Thymus (tissue), 11 donors: Measurements from ENCODE around the gene HAGH. TPM values are rescaled to one million over a fixed set of nuclear protein-coding genes. Genes with fewer than 3 reads are reported as not detected.

ENCODE experiments used
- DNase-seq, 9 donors: peaks; one replicate each; pipeline ENCODE4 v3.0.0-alpha.2; 2013; ENCODE audit warnings: low spot score in 9 of 9, low read depth in 6 of 9, missing footprints in 1 of 9
- H3K27ac ChIP-seq, 2 donors: one replicate each; pipeline ENCODE4 v1.5.1; 2013; ENCODE audit warnings: control low read depth in 1 of 2, low read depth in 1 of 2, low read length in 1 of 2, mild to moderate bottlenecking in 1 of 2, moderate library complexity in 1 of 2
- H3K27me3 ChIP-seq, 2 donors: one replicate each; pipeline ENCODE4 v1.5.1; 2013; ENCODE audit warnings: low read length in 1 of 2; ENCODE audit not compliant: control insufficient read depth in 2 of 2, insufficient read depth in 1 of 2
- H3K36me3 ChIP-seq, 2 donors: one replicate each; pipeline ENCODE4 v1.5.1; 2013; ENCODE audit warnings: low read length in 1 of 2, mild to moderate bottlenecking in 1 of 2, moderate library complexity in 1 of 2; ENCODE audit not compliant: control insufficient read depth in 2 of 2, insufficient read depth in 2 of 2
- H3K4me1 ChIP-seq, 2 donors: one replicate each; pipeline ENCODE4 v1.5.1; 2013; ENCODE audit warnings: low read length in 2 of 2; ENCODE audit not compliant: control insufficient read depth in 2 of 2, insufficient read depth in 2 of 2
- H3K4me3 ChIP-seq, 2 donors: one replicate each; pipeline ENCODE4 v1.5.1; 2013; ENCODE audit warnings: low read length in 2 of 2, control low read depth in 1 of 2, mild to moderate bottlenecking in 1 of 2
- H3K9me3 ChIP-seq, 2 donors: one replicate each; pipeline ENCODE4 v1.5.1; 2013; ENCODE audit warnings: low read length in 1 of 2, mild to moderate bottlenecking in 1 of 2; ENCODE audit not compliant: control insufficient read depth in 2 of 2, insufficient read depth in 1 of 2
- WGBS: extraction: QIAGEN DNeasy Blood & Tissue Kit; methylation state at CpG from one replicate; pipeline ENCODE4 v1.1.7; 2013; 5-methylcytosine and 5-hydroxymethylcytosine counted together
- polyA plus RNA-seq: library from polyadenylated mRNA; stranded (reverse); fragments of 200-250 nt; gene quantifications from one replicate; pipeline ENCODE4 v1.2.3, GENCODE V29; 2013
- total RNA-seq: library from RNA; stranded (reverse); fragments of 120-200 nt; gene quantifications from one replicate; pipeline ENCODE4 v1.2.4, GENCODE V29; 2013
- donor health status: healthy.

HAGH gene
- total and polyA plus RNA-seq, 2 donors: 51.6 to 69.5 TPM

DNA sequence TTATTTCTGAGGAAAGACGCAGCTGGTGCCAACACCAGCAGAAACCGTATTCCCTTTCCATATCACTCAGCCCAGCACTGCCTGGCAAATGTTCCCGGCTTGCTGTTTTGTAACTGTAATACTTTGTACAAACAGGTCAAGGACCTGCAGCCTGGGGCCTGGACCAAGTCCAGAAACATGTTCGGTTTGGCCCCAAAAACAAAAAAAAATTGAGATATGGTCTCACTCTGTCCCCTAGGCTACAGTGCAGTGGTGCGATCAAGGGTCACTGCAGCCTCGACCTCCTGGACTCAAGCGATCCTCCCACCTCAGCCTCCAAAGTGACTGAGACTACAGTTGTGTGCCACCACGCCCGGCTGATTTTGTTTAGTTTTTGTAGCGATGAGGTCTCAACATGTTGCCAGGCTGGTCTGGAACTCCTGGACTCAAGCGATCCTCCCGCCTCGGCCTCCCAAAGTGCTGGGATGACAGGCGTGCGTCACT, 1.2 kb downstream of the HAGH start:
- Histone ChIP-seq H3K27ac (no peak overlapping the region), H3K4me3 (peak overlapping the region; percentile 42 to 94), H3K36me3 (peaks cover 15 to 27% of the 10 kb centered on the region in 2 donors), H3K27me3 (peaks cover 0 to 12% of the 10 kb centered on the region in 2 donors), H3K9me3 (no peaks in the 10 kb centered on the region), H3K4me1 (peaks cover 13 to 30% of the 10 kb centered on the region in 2 donors)
- WGBS: 74% methylated on average over 15 of the region's 15 CpGs
- no peak for DNase-seq

DNA sequence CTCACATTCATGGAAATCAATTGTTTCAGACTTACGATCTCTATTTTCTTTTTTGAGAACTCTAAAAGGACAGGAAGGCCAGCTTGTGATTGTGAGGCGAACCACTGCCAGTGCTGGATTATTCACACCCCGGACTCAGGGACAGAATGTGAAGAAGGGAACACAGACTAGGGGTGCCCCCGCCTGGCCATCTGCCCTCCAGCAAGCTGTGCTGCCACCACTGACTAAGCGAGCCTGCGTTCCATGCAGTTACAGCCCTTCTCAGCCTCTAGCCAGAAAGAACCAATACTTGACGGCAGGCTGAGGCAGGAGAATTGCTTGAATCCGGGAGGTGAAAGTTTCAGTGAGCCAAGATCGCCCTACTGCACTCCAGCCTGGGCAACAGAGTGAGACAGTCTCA, 2.8 kb downstream of the HAGH start:
- H3K9me3 ChIP-seq: no peaks in the 10 kb centered on the region
- no peak for DNase-seq
- H3K27me3 ChIP-seq: peaks cover 0 to 12% of the 10 kb centered on the region in 2 donors
- peaks cover 15 to 35% of the 10 kb centered on the region in 2 donors for H3K36me3 ChIP-seq
- H3K4me1 ChIP-seq: peaks cover 13 to 27% of the 10 kb centered on the region in 2 donors
- H3K4me3 ChIP-seq: no peak overlapping the region
- H3K27ac ChIP-seq: no peak overlapping the region
- WGBS: 92% methylated on average over 9 of the region's 9 CpGs

DNA sequence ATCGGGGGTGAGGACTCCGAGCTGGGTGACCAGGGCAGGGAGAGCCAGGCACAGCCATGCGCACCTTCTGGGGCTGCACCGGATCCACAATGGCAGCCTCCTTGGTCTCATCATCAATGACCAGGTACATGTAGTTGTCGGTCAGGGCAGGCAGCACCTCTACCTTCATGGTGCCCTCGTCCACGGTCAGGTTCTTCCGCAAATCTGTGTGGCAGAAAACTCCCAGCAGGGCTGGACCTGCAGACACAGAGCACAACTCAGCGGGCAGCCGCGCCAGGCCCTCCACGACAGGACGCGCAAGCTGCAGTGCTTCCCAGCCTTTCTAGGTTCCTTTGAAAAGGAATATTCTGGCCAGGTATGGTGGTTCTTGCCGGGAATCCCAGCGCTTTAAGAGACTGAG, 3.8 kb downstream of the HAGH start:
- no peak overlapping the region for H3K27ac ChIP-seq
- no peak overlapping the region for H3K4me3 ChIP-seq
- H3K9me3 ChIP-seq: no peaks in the 10 kb centered on the region
- WGBS: 94% methylated on average over 16 of the region's 16 CpGs
- DNase-seq: no peak
- peaks cover 0 to 12% of the 10 kb centered on the region in 2 donors for H3K27me3 ChIP-seq
- peaks cover 12 to 23% of the 10 kb centered on the region in 2 donors for H3K4me1 ChIP-seq
- peaks cover 18 to 44% of the 10 kb centered on the region in 2 donors for H3K36me3 ChIP-seq

DNA sequence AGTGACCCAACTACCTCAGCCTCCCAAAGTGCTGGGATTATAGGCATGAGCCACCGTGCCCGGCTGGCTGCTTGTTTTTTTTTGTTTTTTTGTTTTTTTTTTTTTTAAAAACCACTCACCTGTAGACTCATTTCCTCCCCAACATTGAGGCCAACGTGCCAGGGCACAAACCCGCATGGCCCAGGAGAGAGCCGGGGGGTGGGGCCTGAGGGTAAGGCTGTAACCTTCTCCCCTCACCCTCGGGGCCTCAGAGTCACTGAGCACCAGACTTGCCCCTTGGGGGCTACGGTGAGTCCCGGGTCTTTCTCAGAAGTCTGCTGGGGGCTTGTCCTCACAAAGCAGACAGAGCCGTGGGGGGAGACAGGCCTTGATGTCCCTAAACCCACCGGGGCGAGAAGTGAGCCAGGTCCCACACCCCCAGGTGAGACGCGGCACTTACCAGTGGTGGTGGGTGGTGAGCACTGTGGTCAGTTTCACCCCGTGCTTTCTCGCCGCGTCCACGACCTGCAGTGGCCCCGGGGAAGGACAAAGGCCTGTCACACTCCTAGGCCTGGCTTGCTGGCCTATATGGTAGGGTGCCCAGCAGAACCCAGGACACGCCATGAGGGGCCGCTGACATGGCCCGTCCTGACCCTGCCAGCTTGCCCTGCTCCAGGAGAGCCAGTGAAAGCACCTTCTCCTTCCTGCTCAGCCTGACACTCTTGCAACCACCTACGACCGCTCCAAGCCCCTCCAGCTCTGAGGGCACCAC, 4.6 kb downstream of the HAGH start:
- Histone ChIP-seq H3K4me1 (peaks cover 8 to 17% of the 10 kb centered on the region in 2 donors), H3K36me3 (peaks cover 18 to 45% of the 10 kb centered on the region in 2 donors), H3K4me3 (no peak overlapping the region), H3K9me3 (no peaks in the 10 kb centered on the region), H3K27me3 (peaks cover 0 to 8% of the 10 kb centered on the region in 2 donors), H3K27ac (no peak overlapping the region)
- DNase-seq: no peak
- WGBS: 96% methylated on average over 24 of the region's 24 CpGs

DNA sequence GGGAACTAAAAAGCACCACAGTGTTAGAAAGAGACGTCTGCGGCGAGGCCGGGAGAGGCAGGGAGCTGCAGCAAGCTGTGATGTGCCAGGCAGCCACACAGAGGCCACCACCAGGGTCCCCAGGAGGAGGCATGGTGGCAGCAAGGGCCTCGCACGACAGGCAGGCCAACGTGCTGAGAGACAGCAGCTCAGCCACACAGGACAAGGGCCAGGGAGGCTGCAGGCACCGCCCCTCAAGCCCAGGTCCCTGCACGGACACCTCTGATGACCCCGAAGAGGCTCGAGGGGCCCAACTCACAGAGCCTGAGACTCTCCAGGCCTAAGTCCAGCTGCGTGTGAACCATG, 5.7 kb downstream of the HAGH start:
- H3K27ac ChIP-seq: no peak overlapping the region
- H3K9me3 ChIP-seq: no peaks in the 10 kb centered on the region
- over 99% methylated on average over 12 of the region's 12 CpGs for WGBS
- peaks cover 0 to 8% of the 10 kb centered on the region in 2 donors for H3K27me3 ChIP-seq
- H3K4me1 ChIP-seq: peaks cover 8 to 17% of the 10 kb centered on the region in 2 donors
- H3K36me3 ChIP-seq: peaks cover 25 to 55% of the 10 kb centered on the region in 2 donors
- no peak overlapping the region for H3K4me3 ChIP-seq
- no peak for DNase-seq

DNA sequence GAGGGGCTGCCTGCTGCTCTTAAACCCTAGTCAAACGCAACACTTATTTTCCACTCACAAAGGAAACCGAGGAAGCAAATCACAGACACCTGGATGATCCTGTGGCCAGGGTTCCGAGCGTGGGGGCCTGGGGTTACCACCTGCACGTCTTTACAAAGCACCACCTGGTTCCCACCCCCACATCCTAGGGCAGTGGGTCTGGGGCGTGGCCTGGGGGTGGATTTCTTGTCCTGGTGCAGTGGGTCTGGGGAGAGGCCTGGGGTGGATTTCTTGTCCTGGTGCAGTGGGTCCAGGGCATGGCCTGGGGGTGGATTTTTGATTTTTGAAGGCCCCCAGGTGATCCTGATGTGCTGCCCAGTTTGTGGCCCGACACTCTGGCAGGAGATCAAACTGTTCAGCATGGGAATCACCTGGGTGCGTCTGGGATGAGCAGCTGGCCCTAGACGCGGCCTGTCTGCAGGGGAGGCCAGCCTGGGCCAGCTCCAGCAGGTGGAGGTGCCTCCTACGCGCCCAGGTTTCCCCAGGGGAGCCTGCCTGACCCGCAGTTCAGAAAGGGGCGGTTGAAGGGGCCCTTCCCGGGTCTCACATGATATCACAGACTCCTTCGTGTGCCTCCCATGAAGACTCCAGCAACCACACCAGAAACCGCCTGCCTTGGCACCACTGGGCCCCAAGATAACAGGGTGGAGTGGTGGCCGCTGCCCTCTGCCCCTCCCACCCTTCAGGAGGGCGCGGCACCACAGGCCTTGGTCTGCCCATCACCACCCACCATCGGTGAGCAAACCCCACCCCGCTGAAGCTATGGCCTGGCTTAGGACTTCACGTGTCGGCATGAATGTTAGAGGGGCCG, 6.3 kb downstream of the HAGH start:
- Histone ChIP-seq H3K4me3 (no peak overlapping the region), H3K27ac (no peak overlapping the region), H3K4me1 (peaks cover 2 to 11% of the 10 kb centered on the region in 2 donors), H3K9me3 (no peaks in the 10 kb centered on the region), H3K36me3 (peaks cover 26 to 58% of the 10 kb centered on the region in 2 donors), H3K27me3 (peaks cover 0 to 2% of the 10 kb centered on the region in 2 donors)
- 93% methylated on average over 25 of the region's 25 CpGs for WGBS
- no peak for DNase-seq

DNA sequence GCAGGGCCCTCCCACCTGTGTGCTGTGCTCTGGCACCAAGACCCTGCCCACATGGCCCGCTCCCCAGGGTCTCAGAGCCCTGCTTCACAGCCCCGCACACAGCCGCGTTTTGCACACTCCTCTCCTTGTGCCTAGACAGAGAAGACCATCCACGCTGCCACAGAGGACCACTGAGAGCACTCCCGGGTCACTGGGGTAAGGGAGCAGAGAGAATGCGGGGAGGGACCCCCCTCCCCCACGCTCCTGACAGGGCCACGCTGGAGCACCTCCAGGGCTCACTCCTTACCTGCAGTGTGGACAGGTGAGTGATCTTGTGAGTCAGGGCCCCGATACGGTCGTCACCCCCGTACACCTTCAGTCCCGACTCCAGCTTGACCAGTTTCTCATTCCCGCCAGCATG, 7.0 kb downstream of the HAGH start:
- no peak overlapping the region for H3K4me3 ChIP-seq
- no peaks in the 10 kb centered on the region for H3K27me3 ChIP-seq
- H3K36me3 ChIP-seq: peaks cover 30 to 58% of the 10 kb centered on the region in 2 donors
- WGBS: 99% methylated on average over 15 of the region's 15 CpGs
- no peak for DNase-seq
- no peak overlapping the region for H3K27ac ChIP-seq
- no peaks in the 10 kb centered on the region for H3K9me3 ChIP-seq
- H3K4me1 ChIP-seq: peaks cover 0 to 5% of the 10 kb centered on the region in 2 donors

DNA sequence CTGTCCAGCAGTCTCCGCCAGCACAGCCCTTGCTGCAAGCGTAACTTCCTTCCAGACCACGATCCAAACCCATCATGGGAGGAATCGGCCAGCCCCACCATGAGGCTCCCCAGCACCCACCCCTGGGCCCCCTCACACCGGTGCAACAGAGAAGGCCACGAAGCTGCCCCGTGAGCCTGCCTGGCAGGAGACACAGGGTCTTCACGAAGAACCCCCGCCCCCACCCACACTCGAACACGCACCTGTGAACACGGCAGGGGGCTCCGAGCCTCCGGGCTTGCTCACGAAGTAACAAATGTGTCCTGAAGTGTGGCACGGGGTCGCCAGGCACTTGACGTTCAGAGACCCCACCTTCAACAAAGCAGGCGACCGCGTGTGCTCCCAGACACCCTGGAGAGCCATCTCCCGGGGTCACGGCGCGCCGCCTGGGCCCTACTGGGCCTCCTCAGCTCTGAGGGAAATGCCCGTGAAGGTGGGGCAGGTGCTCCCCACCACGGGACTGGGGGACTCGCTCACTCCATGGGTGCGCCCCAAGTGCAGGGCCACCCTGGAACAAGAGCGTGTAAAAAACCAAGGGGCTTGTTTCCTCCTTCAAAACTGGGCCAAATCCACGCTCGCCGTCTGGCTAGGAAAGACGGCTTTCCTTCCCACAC, 7.6 kb downstream of the HAGH start:
- Histone ChIP-seq H3K27me3 (no peaks in the 10 kb centered on the region), H3K27ac (no peak overlapping the region), H3K4me1 (peaks cover 0 to 3% of the 10 kb centered on the region in 2 donors), H3K36me3 (peaks cover 30 to 57% of the 10 kb centered on the region in 2 donors), H3K9me3 (no peaks in the 10 kb centered on the region), H3K4me3 (no peak overlapping the region)
- no peak for DNase-seq
- 98% methylated on average over 35 of the region's 35 CpGs for WGBS
